ENCODE results near the gene TRABD2A. TPM values are rescaled to one million over a fixed set of nuclear protein-coding genes. Genes with fewer than 3 reads are reported as not detected.
A peak's percentile ranks its signal among the peaks of the same experiment; 100 is the strongest.

Gene TRABD2A
- total RNA-seq, 1 donor from 2014 or later, result 2.1 TPM

DNA sequence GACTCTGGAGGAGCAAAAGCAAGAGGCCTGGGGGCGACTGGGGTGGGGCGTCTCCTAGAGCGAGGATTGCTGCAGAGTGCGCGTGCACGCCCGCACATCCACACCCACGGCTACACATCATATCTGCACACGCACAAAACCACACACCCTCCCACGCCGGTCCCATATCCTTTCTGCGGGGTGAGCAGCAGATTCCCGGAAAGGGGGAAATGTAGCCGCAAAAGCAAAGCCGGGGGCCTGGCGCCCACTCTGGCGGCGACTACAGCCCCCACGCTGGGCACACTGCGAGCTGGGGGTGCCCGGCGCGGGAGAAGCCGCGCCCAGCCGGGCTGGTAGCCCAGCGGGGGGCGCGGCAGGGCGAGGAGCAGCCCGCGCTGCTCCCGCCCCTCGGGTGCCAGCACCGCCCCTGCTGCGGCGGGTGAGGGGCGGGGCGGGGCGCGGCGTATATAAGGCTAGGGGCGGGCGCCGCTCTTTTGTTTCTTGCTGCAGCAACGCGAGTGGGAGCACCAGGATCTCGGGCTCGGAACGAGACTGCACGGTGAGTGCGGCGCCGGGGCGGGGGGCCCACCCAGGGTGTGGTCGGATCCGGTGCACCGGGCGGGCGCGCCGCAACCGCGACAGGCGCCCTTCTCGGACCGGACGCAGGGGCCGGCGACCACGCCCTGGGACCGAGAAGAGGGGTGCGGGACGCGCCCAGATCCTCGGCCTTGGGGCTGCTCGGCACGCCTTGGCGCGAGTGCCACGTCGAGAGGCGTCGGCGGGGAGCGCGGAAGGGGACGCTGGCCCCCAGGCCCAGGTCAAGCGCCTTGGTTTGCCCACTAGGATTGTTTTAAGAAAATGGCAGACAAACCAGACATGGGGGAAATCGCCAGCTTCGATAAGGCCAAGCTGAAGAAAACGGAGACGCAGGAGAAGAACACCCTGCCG lies 24.6 kb upstream of the TRABD2A start, which contains the start of gene TMSB10:
Gene TMSB10, plus strand, starts transcription at position 476 of the 927 bp plus-strand sequence.
- peak; percentile 85 for ATAC-seq
- peak; percentile 95 for DNase-seq (ENCODE audit: low spot score)
- intact Hi-C loops (cut with DNase I), result loop anchor here (1.0 kb wide), 1 partner anchor 36 kb away; no protein-coding TSS in a partner anchor

DNA sequence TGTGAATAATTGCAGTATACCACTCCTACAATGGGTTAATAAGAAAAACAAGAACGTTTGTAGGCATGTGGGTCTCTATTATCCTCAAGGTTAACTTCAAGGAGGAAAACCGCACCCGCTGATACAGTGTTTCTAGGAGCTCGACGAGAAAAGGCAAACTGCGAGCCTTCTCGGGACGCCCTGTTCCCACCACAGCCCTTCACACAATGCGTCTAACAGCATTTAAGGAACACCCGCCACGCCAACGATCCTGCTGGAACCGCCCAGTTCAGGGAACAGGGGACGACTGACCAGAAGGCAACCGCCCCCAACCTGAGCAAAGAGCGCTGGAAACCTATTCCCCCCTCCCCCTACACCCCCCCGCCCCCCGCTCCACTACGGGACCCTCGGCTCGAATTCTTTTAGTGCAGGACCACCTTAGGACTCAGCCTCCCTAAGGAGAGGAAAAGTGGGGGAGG lies 23.9 kb upstream of the TRABD2A start:
- peak; percentile 83 for ATAC-seq
- intact Hi-C loops (cut with DNase I), result loop anchor here (1.0 kb wide), 1 partner anchor 35 kb away; no protein-coding TSS in a partner anchor
- DNase-seq (ENCODE audit: low spot score), result peak; percentile 84

DNA sequence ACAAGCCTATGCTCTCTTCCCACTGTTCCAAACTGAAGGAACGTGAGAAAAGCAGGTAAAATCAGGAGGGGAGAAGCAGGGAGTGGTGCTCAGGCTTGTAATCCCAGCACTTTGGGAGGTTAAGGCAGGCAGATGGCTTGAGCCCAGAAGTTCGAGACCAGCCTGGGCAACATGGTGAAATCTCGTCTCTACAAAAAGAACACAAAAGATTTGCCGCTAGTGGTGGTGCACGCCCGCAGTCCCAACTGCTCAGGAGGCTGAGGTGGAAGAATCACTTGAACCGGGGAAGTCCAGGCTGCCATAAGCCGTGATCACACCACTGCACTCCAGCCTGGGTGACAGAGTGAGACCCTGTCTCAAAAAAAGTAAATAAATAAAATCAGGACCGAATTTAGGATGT lies 23.3 kb upstream of the TRABD2A start:
- ATAC-seq, result no peak
- intact Hi-C loops (cut with DNase I), result no loop called here
- DNase-seq (ENCODE audit: low spot score), result no peak

DNA sequence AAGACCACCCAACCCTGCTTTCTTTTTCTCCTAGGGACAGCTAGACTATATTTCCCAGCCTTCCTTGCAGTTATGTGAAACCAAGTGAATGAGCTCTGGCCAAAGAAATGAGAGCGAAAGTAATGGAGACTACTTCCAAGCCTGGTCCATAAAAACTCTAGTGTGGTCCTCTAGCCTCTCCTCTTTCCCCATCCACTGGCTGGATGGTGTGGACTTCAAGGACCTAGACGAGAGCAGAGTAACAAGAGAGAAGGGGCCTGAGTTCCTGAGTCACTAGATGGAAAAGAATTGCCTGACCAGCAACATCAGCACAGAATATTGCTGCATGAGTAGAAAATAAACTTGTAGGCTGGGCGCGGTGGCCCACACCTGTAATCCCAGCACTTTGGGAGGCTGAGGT lies 21.6 kb upstream of the TRABD2A start:
- ATAC-seq (no peak), DNase-seq (ENCODE audit: low spot score) (no peak)
- intact Hi-C loops (cut with DNase I), result no loop called here

DNA sequence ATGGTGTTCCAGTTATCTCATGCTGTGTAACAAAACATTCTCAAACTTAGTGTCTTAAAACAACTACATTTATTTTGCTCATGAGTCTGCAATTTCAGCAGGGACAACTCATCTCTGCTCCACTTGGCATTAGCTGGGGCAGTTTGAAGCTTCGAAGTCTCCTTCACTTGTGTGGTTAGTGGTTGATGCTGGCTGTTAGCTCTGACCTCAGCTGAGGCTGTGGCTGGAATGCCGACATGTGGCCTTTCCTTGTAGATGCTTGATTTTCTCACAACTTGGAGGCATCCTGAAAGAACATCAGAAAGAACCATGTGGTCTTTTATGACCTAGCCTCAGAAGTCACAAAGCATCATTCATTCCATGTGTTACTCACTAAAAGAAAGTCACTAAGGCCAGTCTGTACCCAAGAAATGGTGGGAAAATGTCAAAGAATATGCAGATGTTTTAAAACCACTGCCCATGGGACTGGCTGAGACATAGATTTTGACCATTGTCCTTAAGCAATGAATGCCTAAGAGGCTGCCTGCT lies 20.8 kb upstream of the TRABD2A start:
- intact Hi-C loops (cut with DNase I), result no loop called here
- DNase-seq (ENCODE audit: low spot score), result no peak
- no peak for ATAC-seq

DNA sequence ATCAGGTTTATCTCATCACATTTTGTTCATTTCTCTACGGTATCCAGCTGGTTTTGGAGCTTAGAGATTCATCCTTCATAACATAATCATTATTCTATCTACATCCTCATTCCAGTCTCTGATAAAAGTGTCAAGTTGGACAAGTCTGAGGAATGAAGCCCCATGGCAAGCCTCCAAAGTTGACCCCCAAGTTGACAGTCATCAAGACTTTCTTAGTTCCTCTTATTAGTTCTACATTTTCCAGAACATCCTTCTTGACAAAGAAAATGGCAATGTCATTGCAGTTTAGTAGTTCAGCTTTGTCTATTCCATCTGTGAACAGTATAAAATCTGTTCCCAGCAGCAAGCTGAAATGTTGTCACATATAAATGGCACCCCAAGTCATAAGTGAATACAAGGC lies 20.1 kb upstream of the TRABD2A start:
- no peak for ATAC-seq

DNA sequence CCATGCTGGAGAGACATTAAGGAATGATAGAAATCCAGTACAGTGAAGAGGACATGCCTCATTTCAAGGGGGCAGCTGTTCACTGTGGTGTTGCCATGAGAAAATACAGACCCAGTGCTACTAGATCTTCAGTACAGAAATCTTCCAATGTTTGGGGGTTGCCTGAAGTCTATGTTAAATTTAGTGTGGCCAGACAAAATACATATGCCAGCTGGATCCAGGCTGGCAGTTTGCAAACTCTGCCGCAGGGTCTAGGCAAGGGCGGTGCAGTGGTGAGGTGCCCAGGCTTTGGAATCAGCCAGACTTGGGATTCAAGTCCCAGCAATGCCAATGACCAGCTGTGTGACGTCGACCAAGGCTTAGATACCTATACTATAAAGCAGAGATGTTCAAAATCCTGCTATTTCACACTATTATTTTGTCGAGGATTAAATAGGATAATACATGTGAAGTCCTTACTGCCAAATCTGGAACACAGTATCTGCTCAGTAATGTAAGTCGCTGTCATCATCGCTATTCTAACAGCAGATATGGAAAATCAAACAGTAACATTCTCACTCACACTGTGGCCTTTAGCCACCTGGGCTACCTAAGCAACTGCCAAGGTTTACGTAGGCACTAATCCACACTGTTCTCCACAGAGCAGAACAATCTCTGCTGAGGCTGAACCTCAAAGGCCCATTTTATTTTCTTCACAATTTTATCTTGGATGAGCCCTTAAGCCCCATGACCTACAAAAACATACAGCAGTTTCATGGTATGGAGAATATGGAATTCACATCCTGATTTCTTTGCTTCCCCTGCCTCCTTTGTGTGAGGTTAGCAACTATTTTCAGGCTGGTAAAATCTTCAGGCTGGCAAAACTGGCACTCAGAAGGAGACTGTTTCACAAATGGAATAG lies 18.7 kb upstream of the TRABD2A start:
- intact Hi-C loops (cut with DNase I), result no loop called here
- ATAC-seq (no peak), DNase-seq (ENCODE audit: low spot score) (no peak)

More for the DNA sequence above, 20.1 kb upstream of the TRABD2A start:
- no peak for DNase-seq (ENCODE audit: low spot score)
- intact Hi-C loops (cut with DNase I), result no loop called here

DNA sequence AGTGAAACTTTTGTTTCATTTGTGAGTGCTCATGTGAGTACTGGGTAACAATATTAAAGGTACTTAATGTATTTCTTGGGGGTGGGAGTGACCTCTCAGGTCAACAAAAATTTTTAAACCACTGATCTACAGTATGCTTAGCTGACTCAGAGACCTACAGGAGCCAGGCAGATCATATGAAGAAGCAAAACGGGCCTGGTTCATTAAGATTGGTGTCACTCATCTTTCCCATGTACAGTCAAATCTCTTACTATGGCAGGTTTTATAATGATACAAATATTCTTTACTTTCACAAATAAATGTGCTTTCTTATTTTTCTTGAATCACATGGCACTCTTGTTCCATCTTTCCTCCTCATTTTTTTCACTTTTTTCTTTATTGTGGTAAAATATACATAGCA lies 16.9 kb upstream of the TRABD2A start:
- DNase-seq (ENCODE audit: low spot score) (no peak), ATAC-seq (no peak)
- intact Hi-C loops (cut with DNase I), result no loop called here

DNA sequence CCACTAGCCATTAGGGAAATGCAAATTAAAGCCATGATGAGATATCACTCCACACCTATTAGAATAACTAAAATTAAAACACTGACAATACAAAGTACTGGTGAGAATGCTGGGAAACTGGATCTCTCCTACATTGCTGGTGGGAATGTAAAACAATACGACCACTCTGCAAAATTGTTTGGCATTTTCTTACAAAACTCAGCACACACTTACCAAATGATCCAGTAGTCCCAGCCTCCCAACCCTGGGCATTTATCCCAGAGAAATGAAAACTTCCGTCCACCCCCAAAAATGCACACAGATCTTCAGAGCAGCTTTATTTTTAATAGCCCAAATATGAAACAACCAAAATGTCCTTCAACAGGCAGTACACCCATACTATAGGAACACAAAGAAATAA lies 15.7 kb upstream of the TRABD2A start:
- no peak for ATAC-seq
- intact Hi-C loops (cut with DNase I), result no loop called here
- no peak for DNase-seq (ENCODE audit: low spot score)

DNA sequence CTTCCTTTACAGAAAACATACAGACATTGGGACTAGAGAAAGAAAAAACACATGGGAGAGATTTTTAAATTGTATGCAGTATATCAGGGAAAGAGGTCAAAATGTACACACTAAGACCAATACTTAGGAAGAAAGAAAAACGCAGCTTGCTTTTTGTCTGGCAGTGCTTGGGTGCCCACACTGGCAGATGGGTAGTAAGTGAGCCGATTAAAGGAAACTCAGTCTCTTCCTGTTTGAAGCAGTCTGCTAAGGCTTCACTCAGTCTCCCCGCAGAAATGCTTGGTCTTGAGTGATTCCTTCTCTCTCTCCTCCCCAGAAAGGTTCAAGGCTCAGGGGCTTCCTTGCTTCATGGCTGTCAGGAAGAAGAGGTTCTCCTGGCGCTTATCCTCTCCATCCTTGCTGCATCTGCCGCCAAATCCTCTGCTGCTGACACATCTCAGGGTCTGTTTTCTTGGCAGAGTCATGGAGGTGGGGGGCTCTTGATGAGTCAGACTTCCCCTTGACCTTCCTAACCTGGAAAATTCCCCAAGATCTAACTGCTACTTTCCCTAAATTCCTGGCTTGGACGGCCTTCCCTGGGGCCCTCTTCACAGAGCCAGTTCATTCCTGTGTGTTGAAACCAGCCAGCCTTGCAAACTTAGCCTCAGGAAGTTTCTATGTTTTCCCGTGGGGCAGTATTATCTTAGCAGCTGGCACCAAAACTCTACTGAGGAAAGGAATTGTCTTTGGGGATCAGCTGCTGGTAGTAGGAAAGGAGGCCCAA lies 14.1 kb upstream of the TRABD2A start:
- no peak for DNase-seq (ENCODE audit: low spot score)

DNA sequence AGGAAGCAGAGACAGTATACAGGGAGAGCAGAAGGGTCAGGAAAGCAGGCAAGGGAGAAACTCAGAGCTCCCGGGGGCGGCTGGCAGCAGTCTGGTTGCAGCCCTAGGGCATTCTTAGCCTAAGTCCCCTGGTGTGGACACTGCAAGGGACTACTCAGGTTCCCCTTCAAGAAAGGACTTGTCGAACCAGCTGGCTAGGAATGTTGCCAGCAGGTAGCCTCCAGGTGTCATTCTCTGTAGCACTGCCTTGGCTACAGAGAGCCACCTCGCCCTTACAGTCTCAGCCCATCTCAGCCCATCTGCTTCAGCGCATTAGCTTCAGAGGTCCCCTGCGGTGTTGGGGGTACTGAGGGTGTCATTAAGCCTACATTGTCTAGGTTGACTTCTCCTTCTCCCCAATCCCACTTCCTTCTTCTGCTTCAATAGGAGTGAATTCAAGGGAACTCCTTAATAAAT lies 13.3 kb upstream of the TRABD2A start:
- DNase-seq (ENCODE audit: low spot score), result no peak
- ATAC-seq, result peak; percentile 7
- intact Hi-C loops (cut with DNase I), result no loop called here

More for the DNA sequence above, 14.1 kb upstream of the TRABD2A start:
- ATAC-seq, result peak; percentile 45
- intact Hi-C loops (cut with DNase I), result no loop called here

DNA sequence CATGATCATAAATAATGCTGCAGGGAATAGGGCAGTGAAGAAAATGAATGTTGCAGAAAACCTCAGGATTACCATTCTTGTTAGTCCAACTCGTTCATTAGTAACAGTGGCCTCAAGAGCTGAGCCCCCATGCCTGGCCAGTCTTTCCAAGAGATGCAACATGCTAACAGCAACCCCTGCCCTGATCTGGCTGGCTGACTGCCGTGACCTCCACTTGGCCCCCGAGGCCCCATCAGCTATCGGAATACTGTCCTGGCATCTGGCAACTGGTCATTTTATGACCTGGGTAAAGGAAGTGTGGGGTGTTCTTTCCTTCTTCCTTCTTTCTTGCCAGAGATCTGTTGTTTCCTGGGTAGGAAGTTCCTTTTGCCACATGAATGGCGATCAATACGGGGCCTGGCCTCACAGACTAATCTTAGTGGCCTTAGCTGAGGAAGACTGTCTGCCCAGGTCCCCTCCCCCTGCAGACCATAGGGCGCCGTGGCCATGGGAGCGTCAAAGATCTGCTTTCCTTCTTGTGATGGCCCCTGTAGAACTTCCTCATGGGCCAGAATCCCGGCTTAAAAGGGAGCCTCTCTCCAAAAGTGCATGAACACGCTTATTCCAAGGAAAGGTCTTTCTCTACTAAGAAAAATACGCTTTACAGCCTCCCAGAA lies 10.6 kb upstream of the TRABD2A start:
- ATAC-seq (no peak), DNase-seq (ENCODE audit: low spot score) (no peak)
- intact Hi-C loops (cut with DNase I), result no loop called here

DNA sequence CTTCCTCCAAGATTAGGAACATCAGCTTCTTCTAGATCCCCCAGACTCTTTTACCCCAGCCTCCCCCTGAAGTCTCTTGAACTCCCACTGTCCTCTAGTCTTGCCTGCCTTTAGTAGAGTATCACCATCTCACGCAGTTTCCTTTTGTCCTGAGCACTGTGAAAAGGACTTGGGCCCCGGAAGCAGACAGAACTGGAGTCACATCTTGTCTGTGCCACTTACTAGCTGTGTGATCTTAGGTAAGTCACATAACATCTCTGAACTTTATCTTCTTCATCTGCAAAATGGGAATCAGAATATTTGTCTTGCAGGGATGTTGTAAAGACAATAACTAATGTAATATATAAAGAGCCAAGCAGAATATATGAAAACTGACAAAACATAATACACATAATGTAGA lies 8.4 kb upstream of the TRABD2A start:
- ATAC-seq (no peak), DNase-seq (ENCODE audit: low spot score) (no peak)
- intact Hi-C loops (cut with DNase I), result loop anchor here (5.0 to 10.0 kb wide), 2 partner anchors 395 to 1237 kb away; no protein-coding TSS in a partner anchor

DNA sequence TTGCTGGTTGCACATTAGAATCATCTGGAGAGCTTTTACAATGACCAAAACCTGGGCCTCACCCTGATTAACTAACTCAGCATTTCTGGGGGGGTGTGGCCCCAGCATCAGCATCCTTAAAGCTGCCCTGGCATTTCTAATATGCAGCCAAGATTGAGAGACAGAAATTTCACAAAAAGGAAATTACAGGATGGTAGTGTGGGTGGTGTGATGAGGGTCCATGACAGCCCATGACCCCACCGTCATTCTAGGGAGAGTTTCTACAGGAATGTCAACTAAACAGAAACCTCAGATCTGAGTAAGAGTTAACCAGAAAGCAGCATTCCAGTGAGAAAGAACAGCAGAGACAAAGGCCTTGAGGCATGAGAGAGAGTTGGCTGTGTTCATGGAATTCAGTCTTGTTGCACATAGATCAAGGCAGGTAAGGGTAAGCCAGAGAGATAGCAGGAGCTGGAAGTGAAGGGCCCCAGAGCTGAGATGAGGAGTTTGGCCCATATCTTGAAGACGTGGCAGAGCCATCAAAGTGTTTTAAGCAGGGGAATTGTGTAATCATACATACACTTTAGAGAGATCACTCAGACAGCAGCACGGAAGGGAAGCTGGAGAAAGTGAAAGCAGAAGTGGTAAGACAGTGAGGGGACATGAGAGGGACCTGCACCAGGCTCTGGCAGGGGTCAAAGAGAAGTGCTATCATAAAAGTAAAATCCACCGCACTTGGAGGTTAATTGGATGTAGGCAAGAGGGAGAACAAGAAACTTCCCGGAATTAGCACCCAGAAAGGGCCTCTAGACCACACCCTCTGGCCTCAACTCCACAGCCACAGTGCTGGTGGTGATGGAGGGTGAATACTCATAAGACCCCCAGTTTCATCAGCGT lies 7.8 kb upstream of the TRABD2A start:
- intact Hi-C loops (cut with DNase I), result loop anchor here (5.0 to 10.0 kb wide), 2 partner anchors 394 to 1236 kb away; no protein-coding TSS in a partner anchor
- ATAC-seq, result peak; percentile 92
- DNase-seq (ENCODE audit: low spot score), result no peak

DNA sequence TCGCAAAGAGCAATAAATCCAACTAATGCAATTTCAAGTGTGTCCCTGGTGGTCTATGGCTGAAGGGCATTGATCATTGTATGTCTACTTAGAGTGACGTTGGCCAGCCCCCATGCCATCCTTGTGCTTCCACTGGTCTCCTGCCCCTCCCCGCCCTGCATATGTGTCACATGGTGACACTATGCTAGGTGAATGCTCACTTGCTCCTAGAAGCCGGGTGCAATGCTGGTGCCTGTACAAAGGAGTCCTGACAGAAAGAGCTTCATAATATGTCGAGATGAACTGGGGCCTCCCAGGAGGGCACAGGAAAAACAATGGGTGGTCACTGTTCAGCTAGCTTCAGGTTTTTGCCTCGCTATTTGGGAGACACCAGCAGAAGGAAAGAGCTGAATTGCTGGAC lies 5.9 kb upstream of the TRABD2A start:
- intact Hi-C loops (cut with DNase I), result loop anchor here (5.0 to 10.0 kb wide), 2 partner anchors 392 to 1234 kb away; no protein-coding TSS in a partner anchor
- ATAC-seq (no peak), DNase-seq (ENCODE audit: low spot score) (no peak)

DNA sequence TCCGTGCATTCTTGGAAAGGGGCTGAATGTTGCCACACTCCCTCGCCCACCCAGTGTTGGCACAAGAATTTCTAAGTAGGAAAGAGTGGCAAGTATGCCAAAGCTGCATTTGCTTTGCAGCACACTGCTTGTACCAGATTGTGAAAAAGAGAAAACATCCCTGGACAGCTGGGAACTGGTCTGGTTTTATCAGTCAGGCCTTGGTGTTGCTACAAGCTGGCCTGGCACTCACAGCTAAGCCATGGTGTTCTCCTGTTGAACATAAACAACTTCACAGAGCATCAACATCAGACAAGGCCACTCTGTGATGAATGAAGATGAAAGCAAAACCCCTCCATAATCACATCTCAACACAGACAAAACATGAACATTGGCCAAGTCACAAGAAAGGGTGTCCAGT lies 4.2 kb upstream of the TRABD2A start:
- ATAC-seq, result no peak
- DNase-seq (ENCODE audit: low spot score), result peak; percentile 44
- intact Hi-C loops (cut with DNase I), result loop anchor here (5.0 to 10.0 kb wide), 2 partner anchors 390 to 1233 kb away; no protein-coding TSS in a partner anchor

DNA sequence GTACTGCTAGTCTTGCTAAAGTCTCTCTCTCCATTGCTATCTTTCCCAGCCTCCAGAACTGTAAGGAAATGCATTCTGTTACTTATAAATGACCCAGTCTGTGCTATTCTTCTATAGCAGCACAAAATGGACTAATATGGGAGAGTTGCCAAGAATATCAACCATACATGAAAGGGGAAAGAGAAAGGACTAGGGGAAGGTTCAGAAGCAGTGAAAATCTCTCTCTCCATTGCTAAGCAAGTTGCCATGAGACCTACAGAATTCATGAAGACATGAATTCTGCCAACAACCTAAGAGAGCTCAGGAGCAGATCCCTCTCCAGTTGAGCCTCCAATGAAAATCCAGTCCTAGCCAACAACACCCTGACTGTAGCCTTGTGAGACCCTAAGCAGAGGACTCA lies 3.6 kb upstream of the TRABD2A start:
- DNase-seq (ENCODE audit: low spot score), result no peak
- no peak for ATAC-seq
- intact Hi-C loops (cut with DNase I), result loop anchor here (10.0 kb wide), 1 partner anchor 390 kb away; no protein-coding TSS in a partner anchor
